ENCODE measurements around the gene ACSM3.

GRCh38 chr16:20768818-20769217, 5.0 kb downstream of the ACSM3 start:
- TF ChIP-seq CTCF (IDR thresholded peaks at IDR 0.05; ENCODE audit: insufficient read depth, low read length) (no peak), SPI1 (IDR thresholded peaks at IDR 0.05; ENCODE audit: borderline replicate concordance, low read depth) (no peak), REST (IDR thresholded peaks at IDR 0.05; ENCODE audit: insufficient replicate concordance, low read depth) (no peak), POLR2AphosphoS5 (IDR thresholded peaks at IDR 0.05; ENCODE audit: low read depth) (no peak)

Measured in HL-60 (cell line).